ENCODE results near the gene SCUBE2.

The SCUBE2 gene

GRCh38 chr11:9136741-9137140 lies 45.3 kb upstream of the SCUBE2 start:
- TF ChIP-seq CTCF (IDR thresholded peaks at IDR 0.05; ENCODE audit: insufficient read depth, missing control alignments), result no peak
- FAIRE-seq (no peak), DNase-seq (ENCODE audit: insufficient read length, low spot score) (no peak)

DNA sequence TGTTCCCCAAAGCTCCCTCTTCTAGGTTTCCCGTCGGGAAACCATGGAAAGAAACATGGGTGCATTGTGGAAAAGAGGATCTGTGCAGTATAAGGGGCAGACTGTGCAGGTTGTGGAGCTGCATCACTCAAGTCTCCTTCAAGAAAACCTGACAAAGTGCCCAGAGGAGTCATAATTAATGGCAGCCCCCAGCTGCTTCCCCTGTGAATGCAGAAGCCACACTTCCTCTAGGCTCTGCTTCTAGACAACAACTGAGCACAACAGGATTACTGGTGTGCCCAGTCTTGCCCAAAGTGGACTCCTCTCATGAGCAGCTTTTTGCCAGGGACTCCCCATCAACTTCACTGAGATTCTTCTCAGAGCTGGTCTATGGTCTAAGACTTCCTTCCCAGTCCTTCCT lies 42.6 kb upstream of the SCUBE2 start:
- TF ChIP-seq CTCF (IDR thresholded peaks at IDR 0.05; ENCODE audit: insufficient read depth, missing control alignments), result no peak
- no peak for DNase-seq (ENCODE audit: insufficient read length, low spot score)
- no peak for FAIRE-seq

DNA sequence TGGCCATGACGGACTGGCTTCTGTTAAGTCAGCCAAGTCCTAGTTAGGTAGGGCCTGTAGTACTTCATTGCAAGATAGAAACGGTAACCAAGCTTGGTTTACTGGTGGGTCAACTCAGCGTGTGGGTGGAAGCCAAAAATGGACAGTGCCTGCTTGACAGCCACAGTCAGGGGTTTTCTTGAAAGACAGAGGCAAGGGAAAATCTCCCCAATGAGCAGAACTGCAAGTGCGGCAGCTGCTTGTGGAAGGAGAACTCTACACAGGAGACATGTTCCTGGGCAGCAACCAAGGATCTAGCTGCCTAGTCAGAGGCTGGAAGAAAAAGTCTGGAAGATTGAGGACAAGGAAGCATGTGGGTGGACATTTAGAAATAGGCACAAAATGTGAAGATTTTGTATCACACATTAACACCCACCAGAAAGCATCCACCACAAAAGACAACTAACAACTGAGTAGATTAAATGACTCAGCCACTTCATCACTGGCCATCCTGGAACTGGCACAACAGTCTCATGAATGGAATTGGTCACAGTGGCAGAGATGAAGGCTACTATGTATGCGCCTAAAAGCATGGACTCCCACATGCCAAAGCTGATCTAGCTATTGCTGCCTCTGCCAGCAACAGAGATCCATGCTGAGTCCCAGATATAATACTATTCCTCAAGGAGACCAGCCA lies 40.9 kb upstream of the SCUBE2 start:
- no peak for TF ChIP-seq CTCF (IDR thresholded peaks at IDR 0.05; ENCODE audit: insufficient read depth, missing control alignments)
- no peak for FAIRE-seq

GRCh38 chr11:9130297-9130696 lies 38.9 kb upstream of the SCUBE2 start:
- FAIRE-seq (no peak), DNase-seq (ENCODE audit: insufficient read length, low spot score) (no peak)
- TF ChIP-seq CTCF (IDR thresholded peaks at IDR 0.05; ENCODE audit: insufficient read depth, missing control alignments), result no peak

More for the DNA sequence above, 40.9 kb upstream of the SCUBE2 start:
- no peak for DNase-seq (ENCODE audit: insufficient read length, low spot score)

DNA sequence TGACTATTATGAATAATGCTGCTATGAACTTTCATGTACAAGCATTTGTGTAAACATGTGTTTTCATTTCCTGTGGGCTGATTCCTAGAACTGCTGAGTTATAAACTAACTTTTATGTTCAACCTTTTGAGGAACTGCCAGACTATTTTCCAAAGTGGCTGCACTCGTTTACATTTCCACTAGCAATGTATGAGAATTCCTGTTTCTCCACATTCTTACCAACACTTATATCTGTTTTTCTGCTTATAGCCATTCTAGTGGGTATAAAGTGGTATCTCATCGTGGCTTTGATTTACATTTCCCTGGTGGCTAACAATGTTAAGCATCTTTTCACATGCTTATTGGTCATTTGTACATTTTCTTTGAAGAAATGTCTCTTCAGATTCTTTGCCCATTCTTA lies 35.2 kb upstream of the SCUBE2 start:
- no peak for TF ChIP-seq CTCF (IDR thresholded peaks at IDR 0.05; ENCODE audit: insufficient read depth, missing control alignments)
- DNase-seq (ENCODE audit: insufficient read length, low spot score), result no peak
- no peak for FAIRE-seq

DNA sequence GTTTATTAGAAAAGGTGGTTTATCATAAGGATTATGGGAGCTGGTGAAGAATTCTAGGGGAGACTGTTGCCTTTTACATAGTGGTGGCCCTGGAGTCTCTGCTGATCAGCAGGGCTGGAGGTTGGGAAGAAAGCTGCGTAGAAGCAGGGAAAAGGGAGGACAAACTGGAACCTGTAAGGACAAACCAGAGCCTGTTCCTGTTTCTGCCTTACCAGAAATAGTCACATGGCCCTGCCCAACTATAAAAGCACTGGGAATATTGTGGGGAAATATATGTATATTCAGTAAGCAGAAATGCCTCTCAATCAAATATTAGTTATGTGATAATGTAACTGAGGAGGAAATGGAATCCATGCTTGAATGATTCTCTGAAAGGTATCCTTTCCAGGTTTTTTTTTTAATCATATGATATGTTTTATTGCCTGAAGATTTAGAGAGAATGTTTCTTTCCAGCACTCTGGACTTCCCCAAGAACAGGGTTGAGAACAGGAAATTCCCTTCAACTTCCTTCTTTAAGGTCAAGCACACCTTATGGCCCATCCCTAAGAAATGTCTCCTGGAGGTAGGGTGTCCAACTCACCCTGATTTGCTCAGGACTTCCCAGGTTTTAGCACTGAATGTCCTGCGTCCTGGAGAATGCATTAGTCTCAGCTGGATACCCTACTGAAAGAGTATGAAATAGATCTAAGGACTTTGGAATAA lies 33.9 kb upstream of the SCUBE2 start:
- no peak for FAIRE-seq
- no peak for TF ChIP-seq CTCF (IDR thresholded peaks at IDR 0.05; ENCODE audit: insufficient read depth, missing control alignments)
- no peak for DNase-seq (ENCODE audit: insufficient read length, low spot score)

Data from D721Med (cell line).